ENCODE measurements around the gene C9orf50.
"Not testable (repeated sequence)": the region's sequence is repeated elsewhere in the genome, so short reads cannot be mapped to it uniquely, and the experiment has no call there.

Gene C9orf50

GRCh38 chr9:129595903-129596540 is 24.9 kb downstream of the C9orf50 start:
- no peaks in the 10 kb centered on the region for H3K36me3 ChIP-seq
- H4K20me1 ChIP-seq: no peaks in the 10 kb centered on the region
- no peaks in the 10 kb centered on the region; the same call in 1 of the 2 replicates for H3K27me3 ChIP-seq
- H3K27ac ChIP-seq: no peak overlapping the region
- no peaks in the 10 kb centered on the region for H3K9me3 ChIP-seq
- no peak for TF ChIP-seq Cebpa-rat (IDR thresholded peaks at IDR 0.05)
- H3K9ac ChIP-seq: no peak overlapping the region
- H3K4me3 ChIP-seq: no peak overlapping the region
- peaks cover 72% of the 10 kb centered on the region for H3K4me1 ChIP-seq
- H3K4me2 ChIP-seq: peak overlapping the region; percentile 98

- Histone ChIP-seq H3K27ac (no peak overlapping the region), H3K36me3 (no peaks in the 10 kb centered on the region), H3K4me1 (peaks cover 65% of the 10 kb centered on the region), H4K20me1 (no peaks in the 10 kb centered on the region), H3K27me3 (no peaks in the 10 kb centered on the region; the same call in 1 of the 2 replicates), H3K9ac (no peak overlapping the region), H3K4me3 (no peak overlapping the region), H3K9me3 (no peaks in the 10 kb centered on the region), H3K4me2 (peak overlapping the region; percentile 98)
- no peak for TF ChIP-seq Cebpa-rat (IDR thresholded peaks at IDR 0.05)
These were observed 25.6 kb downstream of the C9orf50 start for GRCh38 chr9:129595311-129595741.

- Histone ChIP-seq H3K4me2 (peak overlapping the region; percentile 98), H3K27me3 (no peaks in the 10 kb centered on the region; the same call in 1 of the 2 replicates), H3K36me3 (no peaks in the 10 kb centered on the region), H4K20me1 (no peaks in the 10 kb centered on the region), H3K27ac (no peak overlapping the region), H3K9ac (no peak overlapping the region), H3K9me3 (no peaks in the 10 kb centered on the region), H3K4me3 (no peak overlapping the region), H3K4me1 (peaks cover 58% of the 10 kb centered on the region)
- no peak for TF ChIP-seq Cebpa-rat (IDR thresholded peaks at IDR 0.05)
These were observed 26.3 kb downstream of the C9orf50 start for GRCh38 chr9:129594632-129595031.

GRCh38 chr9:129592790-129593189 is 28.1 kb downstream of the C9orf50 start:
- not testable (repeated sequence) for H3K9me3 ChIP-seq, H3K27ac ChIP-seq, H3K9ac ChIP-seq, H3K4me3 ChIP-seq, H4K20me1 ChIP-seq, H3K4me2 ChIP-seq, H3K27me3 ChIP-seq, H3K36me3 ChIP-seq
- H3K4me1 ChIP-seq: peaks cover 52% of the 10 kb centered on the region

- Histone ChIP-seq H3K9me3 (no peaks in the 10 kb centered on the region), H4K20me1 (no peaks in the 10 kb centered on the region), H3K27ac (no peak overlapping the region), H3K27me3 (no peaks in the 10 kb centered on the region), H3K4me1 (peaks cover 52% of the 10 kb centered on the region), H3K36me3 (no peaks in the 10 kb centered on the region), H3K9ac (no peak overlapping the region), H3K4me3 (no peak overlapping the region), H3K4me2 (no peak overlapping the region)
- no peak for TF ChIP-seq Cebpa-rat (IDR thresholded peaks at IDR 0.05)
These were observed 29.0 kb downstream of the C9orf50 start for GRCh38 chr9:129591916-129592315.

GRCh38 chr9:129590466-129590865 is 30.4 kb downstream of the C9orf50 start:
- Histone ChIP-seq H3K4me3 (no peak overlapping the region), H3K9me3 (no peaks in the 10 kb centered on the region), H3K36me3 (no peaks in the 10 kb centered on the region), H3K4me2 (no peak overlapping the region), H3K9ac (no peak overlapping the region), H3K4me1 (peaks cover 52% of the 10 kb centered on the region), H3K27ac (no peak overlapping the region), H4K20me1 (no peaks in the 10 kb centered on the region), H3K27me3 (no peaks in the 10 kb centered on the region)
- TF ChIP-seq Cebpa-rat (IDR thresholded peaks at IDR 0.05): no peak

GRCh38 chr9:129587487-129588262 is 33.2 kb downstream of the C9orf50 start:
- peak overlapping the region; percentile 38; the same call in 1 of the 2 replicates for H3K4me3 ChIP-seq
- peak overlapping the region; percentile 95 for H3K4me2 ChIP-seq

GRCh38 chr9:129586685-129587084 is 34.2 kb downstream of the C9orf50 start:
- peak overlapping the region; percentile 95 for H3K4me2 ChIP-seq
- TF ChIP-seq Cebpa-rat (IDR thresholded peaks at IDR 0.05): no peak

More at GRCh38 chr9:129587487-129588262, 33.2 kb downstream of the C9orf50 start:
- H3K4me1 ChIP-seq: peaks cover 63% of the 10 kb centered on the region
- H3K9ac ChIP-seq: peak overlapping the region; percentile 64
- no peak for TF ChIP-seq Cebpa-rat (IDR thresholded peaks at IDR 0.05)
- peak overlapping the region; percentile 82 for H3K27ac ChIP-seq
- no peaks in the 10 kb centered on the region for H3K27me3 ChIP-seq
- H3K36me3 ChIP-seq: no peaks in the 10 kb centered on the region
- no peaks in the 10 kb centered on the region for H4K20me1 ChIP-seq
- H3K9me3 ChIP-seq: no peaks in the 10 kb centered on the region

GRCh38 chr9:129586245-129586644 is 34.7 kb downstream of the C9orf50 start:
- Histone ChIP-seq H3K4me1 (peaks cover 78% of the 10 kb centered on the region), H3K36me3 (no peaks in the 10 kb centered on the region), H3K27me3 (no peaks in the 10 kb centered on the region), H3K4me2 (peak overlapping the region; percentile 95), H3K4me3 (no peak overlapping the region), H3K9ac (peak overlapping the region; percentile 52; the same call in 1 of the 2 replicates), H3K9me3 (no peaks in the 10 kb centered on the region), H4K20me1 (no peaks in the 10 kb centered on the region), H3K27ac (peak overlapping the region; percentile 82)
- TF ChIP-seq Cebpa-rat (IDR thresholded peaks at IDR 0.05): no peak

More at GRCh38 chr9:129586685-129587084, 34.2 kb downstream of the C9orf50 start:
- Histone ChIP-seq H3K9ac (peak overlapping the region; percentile 64; the same call in 1 of the 2 replicates), H3K27me3 (no peaks in the 10 kb centered on the region), H3K9me3 (no peaks in the 10 kb centered on the region), H3K36me3 (no peaks in the 10 kb centered on the region), H3K27ac (peak overlapping the region; percentile 82), H3K4me1 (peaks cover 73% of the 10 kb centered on the region), H3K4me3 (peak overlapping the region; percentile 38; the same call in 1 of the 2 replicates), H4K20me1 (no peaks in the 10 kb centered on the region)

GRCh38 chr9:129585352-129585751 is 35.5 kb downstream of the C9orf50 start:
- peak overlapping the region; percentile 82 for H3K27ac ChIP-seq
- TF ChIP-seq Cebpa-rat (IDR thresholded peaks at IDR 0.05): no peak
- H3K4me1 ChIP-seq: peaks cover 86% of the 10 kb centered on the region

More at GRCh38 chr9:129585352-129585751, 35.5 kb downstream of the C9orf50 start:
- Histone ChIP-seq H3K36me3 (no peaks in the 10 kb centered on the region), H3K4me2 (peak overlapping the region; percentile 95), H3K9ac (no peak overlapping the region), H3K9me3 (no peaks in the 10 kb centered on the region), H4K20me1 (no peaks in the 10 kb centered on the region), H3K27me3 (no peaks in the 10 kb centered on the region), H3K4me3 (no peak overlapping the region)

Measured in BLaER1 (cell line).